ENCODE results near the gene CARD9. TPM values are rescaled to one million over a fixed set of nuclear protein-coding genes. Genes with fewer than 3 reads are reported as not detected.

CARD9 gene
- total RNA-seq, 4 donors from 2014 or later, result 2.3 to 7.4 (median 3.3) TPM

- H3K27ac ChIP-seq, result no peak overlapping the region
- peaks cover 19% of the 10 kb centered on the region for H3K36me3 ChIP-seq
- TF ChIP-seq EP300 (IDR thresholded peaks at IDR 0.05), result no peak
- no peak for TF ChIP-seq POLR2AphosphoS5 (IDR thresholded peaks at IDR 0.05)
- TF ChIP-seq POLR2A (IDR thresholded peaks at IDR 0.05), result no peak
- no peak for TF ChIP-seq CTCF (IDR thresholded peaks at IDR 0.05)
- H3K9me3 ChIP-seq, result no peaks in the 10 kb centered on the region
- H3K27me3 ChIP-seq, result no peaks in the 10 kb centered on the region
- DNase-seq (ENCODE audit: low spot score in 2 of 2), result no peak
- H3K4me1 ChIP-seq, result peaks cover 36% of the 10 kb centered on the region
- H3K4me3 ChIP-seq, result no peak overlapping the region
- WGBS, result no CpG with 5 or more reads among the region's 2 CpGs
Measured at GRCh38 chr9:136358888-136359287, 14.6 kb downstream of the CARD9 start.

- peaks cover 19% of the 10 kb centered on the region for H3K36me3 ChIP-seq
- no peak overlapping the region for H3K27ac ChIP-seq
- peaks cover 33% of the 10 kb centered on the region for H3K4me1 ChIP-seq
- H3K9me3 ChIP-seq, result no peaks in the 10 kb centered on the region
- DNase-seq (ENCODE audit: low spot score in 2 of 2), result no peak
- 83% methylated on average over 4 of the region's 29 CpGs for WGBS
- no peak overlapping the region for H3K4me3 ChIP-seq
- no peaks in the 10 kb centered on the region for H3K27me3 ChIP-seq
- no peak for TF ChIP-seq POLR2AphosphoS5 (IDR thresholded peaks at IDR 0.05)
- no peak for TF ChIP-seq EP300 (IDR thresholded peaks at IDR 0.05)
- no peak for TF ChIP-seq CTCF (IDR thresholded peaks at IDR 0.05)
- no peak for TF ChIP-seq POLR2A (IDR thresholded peaks at IDR 0.05)
Measured at GRCh38 chr9:136358016-136358415, 15.5 kb downstream of the CARD9 start.

- Histone ChIP-seq H3K9me3 (no peaks in the 10 kb centered on the region), H3K4me1 (peaks cover 25% of the 10 kb centered on the region), H3K27me3 (no peaks in the 10 kb centered on the region), H3K36me3 (peaks cover 19% of the 10 kb centered on the region), H3K4me3 (no peak overlapping the region), H3K27ac (no peak overlapping the region)
- no peak for TF ChIP-seq EP300 (IDR thresholded peaks at IDR 0.05)
- no peak for TF ChIP-seq POLR2AphosphoS5 (IDR thresholded peaks at IDR 0.05)
- no peak for TF ChIP-seq CTCF (IDR thresholded peaks at IDR 0.05)
- TF ChIP-seq POLR2A (IDR thresholded peaks at IDR 0.05), result no peak
- no peak for DNase-seq (ENCODE audit: low spot score in 2 of 2)
- 74% methylated on average over 9 of the region's 22 CpGs for WGBS
Measured at GRCh38 chr9:136357202-136357725, 16.2 kb downstream of the CARD9 start.

- no peaks in the 10 kb centered on the region for H3K9me3 ChIP-seq
- H3K4me3 ChIP-seq, result no peak overlapping the region
- peaks cover 14% of the 10 kb centered on the region for H3K4me1 ChIP-seq
- TF ChIP-seq POLR2AphosphoS5 (IDR thresholded peaks at IDR 0.05), result no peak
- TF ChIP-seq EP300 (IDR thresholded peaks at IDR 0.05), result no peak
- no peak for TF ChIP-seq CTCF (IDR thresholded peaks at IDR 0.05)
- no peak for TF ChIP-seq POLR2A (IDR thresholded peaks at IDR 0.05)
- DNase-seq (ENCODE audit: low spot score in 2 of 2), result no peak
- no CpG with 5 or more reads among the region's 54 CpGs for WGBS
- H3K27ac ChIP-seq, result no peak overlapping the region
- peaks cover 19% of the 10 kb centered on the region for H3K36me3 ChIP-seq
- no peaks in the 10 kb centered on the region for H3K27me3 ChIP-seq
Measured at GRCh38 chr9:136355616-136356557, 17.6 kb downstream of the CARD9 start.

- TF ChIP-seq CTCF (IDR thresholded peaks at IDR 0.05) (no peak), POLR2AphosphoS5 (IDR thresholded peaks at IDR 0.05) (no peak), POLR2A (IDR thresholded peaks at IDR 0.05) (no peak), EP300 (IDR thresholded peaks at IDR 0.05) (no peak)
- H3K27ac ChIP-seq, result no peak overlapping the region
- peaks cover 19% of the 10 kb centered on the region for H3K36me3 ChIP-seq
- DNase-seq (ENCODE audit: low spot score in 2 of 2), result no peak
- H3K27me3 ChIP-seq, result no peaks in the 10 kb centered on the region
- H3K4me3 ChIP-seq, result no peak overlapping the region
- H3K9me3 ChIP-seq, result no peaks in the 10 kb centered on the region
- 29% methylated on average over 10 of the region's 17 CpGs for WGBS
- peaks cover 8% of the 10 kb centered on the region for H3K4me1 ChIP-seq
Measured at GRCh38 chr9:136354592-136355085, 18.8 kb downstream of the CARD9 start.

All from suprapubic skin (tissue), 4 donors.